ENCODE measurements around the gene OPA3. TPM values are rescaled to one million over a fixed set of nuclear protein-coding genes. Genes with fewer than 3 reads are reported as not detected.

Gene OPA3
- polyA plus RNA-seq, 3 donors = 4.4 to 6.9 (median 5.6) TPM

- Histone ChIP-seq H3K4me3 (replicated peaks in 1 of 3; ENCODE audit: low read depth in 2 of 3, low read length in 3 of 3) (no peak overlapping the region), H3K27ac (ENCODE audit: low read depth in 1 of 2, low read length in 2 of 2) (no peak overlapping the region), H3K9ac (ENCODE audit: insufficient read depth, low read length, poor library complexity, severe bottlenecking) (no peak overlapping the region), H3K36me3 (replicated peaks in 1 of 2; ENCODE audit: control insufficient read depth in 1 of 2, insufficient read depth in 2 of 2, low read length in 2 of 2) (peaks cover 0 to 4% of the 10 kb centered on the region in 2 donors), H4K20me1 (ENCODE audit: insufficient read depth, low read length) (peaks cover 7% of the 10 kb centered on the region), H2AFZ (ENCODE audit: insufficient read depth, low read depth, low read length, poor library complexity, severe bottlenecking) (no peak overlapping the region), H3K27me3 (ENCODE audit: control insufficient read depth in 2 of 2, insufficient read depth in 2 of 2, low read length in 2 of 2) (no peaks in the 10 kb centered on the region), H3K79me2 (ENCODE audit: insufficient read depth, low read length) (no peaks in the 10 kb centered on the region), H3K9me3 (replicated peaks in 1 of 2; ENCODE audit: control insufficient read depth in 1 of 2, insufficient read depth in 1 of 2, low read length in 2 of 2) (no peaks in the 10 kb centered on the region), H3K4me1 (ENCODE audit: control insufficient read depth in 1 of 2, insufficient read depth in 2 of 2, low read length in 2 of 2) (no peaks in the 10 kb centered on the region), H3K4me2 (replicated peaks; ENCODE audit: extremely low read depth, low read length, poor library complexity, severe bottlenecking) (no peak overlapping the region)
- 53% methylated on average over 3 of the region's 5 CpGs for WGBS (ENCODE audit: insufficient coverage)
- intact Hi-C loops (cut with micrococcal nuclease) = no loop called here
- TF ChIP-seq CTCF (IDR thresholded peaks at IDR 0.05) = no peak
- Mint-ChIP-seq H3K36me3 (peaks cover 8 to 17% of the 10 kb centered on the region in 2 donors), H3K27me3 (ENCODE audit: low read depth in 3 of 3) (no peaks in the 10 kb centered on the region), H3K4me3 (no peak overlapping the region), H3K27ac (peak overlapping the region in 1 of 7 donors; percentile 5), H3K4me1 (no peaks in the 10 kb centered on the region), H3K9me3 (no peaks in the 10 kb centered on the region)
- DNase-seq = no peak
These were observed 20.3 kb downstream of the OPA3 start for GRCh38 chr19:45564131-45564780.

GRCh38 chr19:45560686-45561085 lies 23.9 kb downstream of the OPA3 start:
- H3K4me1 ChIP-seq (ENCODE audit: control insufficient read depth in 1 of 2, insufficient read depth in 2 of 2, low read length in 2 of 2) = no peaks in the 10 kb centered on the region
- intact Hi-C loops (cut with micrococcal nuclease) = no loop called here
- no peaks in the 10 kb centered on the region for H3K27me3 ChIP-seq (ENCODE audit: control insufficient read depth in 2 of 2, insufficient read depth in 2 of 2, low read length in 2 of 2)
- peaks cover 10% of the 10 kb centered on the region for H3K4me1 Mint-ChIP-seq
- peaks cover 0 to 4% of the 10 kb centered on the region in 2 donors for H3K36me3 ChIP-seq (replicated peaks in 1 of 2; ENCODE audit: control insufficient read depth in 1 of 2, insufficient read depth in 2 of 2, low read length in 2 of 2)
- no peak for TF ChIP-seq CTCF (IDR thresholded peaks at IDR 0.05)
- no peaks in the 10 kb centered on the region for H3K9me3 ChIP-seq (replicated peaks in 1 of 2; ENCODE audit: control insufficient read depth in 1 of 2, insufficient read depth in 1 of 2, low read length in 2 of 2)
- H3K4me2 ChIP-seq (replicated peaks; ENCODE audit: extremely low read depth, low read length, poor library complexity, severe bottlenecking) = no peak overlapping the region
- no peak overlapping the region for H2AFZ ChIP-seq (ENCODE audit: insufficient read depth, low read depth, low read length, poor library complexity, severe bottlenecking)
- H3K27ac Mint-ChIP-seq = peak overlapping the region in 2 of 7 donors; percentile 0 to 52
- no peak overlapping the region for H3K9ac ChIP-seq (ENCODE audit: insufficient read depth, low read length, poor library complexity, severe bottlenecking)
- peaks cover 18% of the 10 kb centered on the region for H4K20me1 ChIP-seq (ENCODE audit: insufficient read depth, low read length)
- DNase-seq = no peak
- 94% methylated on average over 3 of the region's 11 CpGs for WGBS (ENCODE audit: insufficient coverage)
- H3K27me3 Mint-ChIP-seq (ENCODE audit: low read depth in 3 of 3) = no peaks in the 10 kb centered on the region
- no peak overlapping the region for H3K4me3 ChIP-seq (replicated peaks in 1 of 3; ENCODE audit: low read depth in 2 of 3, low read length in 3 of 3)
- peaks cover 11 to 25% of the 10 kb centered on the region in 2 donors for H3K36me3 Mint-ChIP-seq
- peaks cover 0 to 2% (median 0%) of the 10 kb centered on the region in 7 donors for H3K9me3 Mint-ChIP-seq
- peaks cover 3% of the 10 kb centered on the region for H3K79me2 ChIP-seq (ENCODE audit: insufficient read depth, low read length)
- H3K4me3 Mint-ChIP-seq = no peak overlapping the region
- H3K27ac ChIP-seq (ENCODE audit: low read depth in 1 of 2, low read length in 2 of 2) = no peak overlapping the region

All from CD14-positive monocyte (primary cell).